IMR-90 (cell line): Measurements from ENCODE around the gene PFN1. TPM values are rescaled to one million over a fixed set of nuclear protein-coding genes. Genes with fewer than 3 reads are reported as not detected.
A peak's percentile ranks its signal among the peaks of the same experiment; 100 is the strongest.

ENCODE experiments used
- ATAC-seq: fragments of 200-7000 bp; cut with Tn5 transposase; 2 replicates; pipeline ENCODE4 v1.9.1; 2020; ENCODE audit warnings: low read depth, mild to moderate bottlenecking, moderate library complexity
- BruUV-seq: library from RNA; stranded (reverse); fragments of 400-500 nt; replicated peaks from 2 replicates; lab custom pipeline; 2021; lab: Mats Ljungman, UMichigan
- CTCF ChIA-PET: fragments of 300-600 bp; formaldehyde crosslinking; extraction: SDS; loops from one replicate; lab custom pipeline; 2021; ENCODE audit warnings: antibody characterized with exemption; lab: Yijun Ruan, JAX
- POLR2A ChIA-PET: fragments of 300-600 bp; sonication (Branson Sonifier 250); formaldehyde crosslinking; loops from one replicate; lab custom pipeline; 2022; ENCODE audit warnings: antibody characterized with exemption; ENCODE audit not compliant: unreplicated experiment; lab: Charles Lee
- DNase-seq: peaks from one replicate; pipeline ENCODE4 v3.0.0; 2013
- H2AFZ ChIP-seq: replicated peaks from 2 replicates; pipeline ENCODE3; 2013; ENCODE audit warnings: low read length, mild to moderate bottlenecking; ENCODE audit not compliant: poor library complexity
- H2AK5ac ChIP-seq: 2 replicates; pipeline ENCODE4 v1.6.1; 2013; ENCODE audit warnings: low read depth, low read length, inconsistent platforms
- H2AK9ac ChIP-seq: replicated peaks from 2 replicates; pipeline ENCODE3; 2013; ENCODE audit warnings: mild to moderate bottlenecking, low read depth, low read length, moderate library complexity; ENCODE audit not compliant: poor library complexity
- H2BK120ac ChIP-seq: 2 replicates; pipeline ENCODE4 v1.6.1; 2013; ENCODE audit warnings: low read depth, low read length, inconsistent platforms
- H2BK15ac ChIP-seq: 3 replicates; pipeline ENCODE4 v1.6.1; 2013; ENCODE audit warnings: low read depth, low read length, inconsistent platforms
- H2BK20ac ChIP-seq: 2 replicates; pipeline ENCODE4 v1.6.1; 2013; ENCODE audit warnings: low read depth, mild to moderate bottlenecking, inconsistent platforms, low read length, moderate library complexity
- H2BK5ac ChIP-seq: 2 replicates; pipeline ENCODE4 v1.6.1; 2013; ENCODE audit warnings: mild to moderate bottlenecking, low read depth, low read length, inconsistent platforms; ENCODE audit not compliant: poor library complexity, severe bottlenecking
- H3K14ac ChIP-seq: replicated peaks from 2 replicates; pipeline ENCODE4 v1.6.1; 2013; ENCODE audit warnings: low read depth, low read length, inconsistent platforms
- H3K18ac ChIP-seq: 2 replicates; pipeline ENCODE4 v1.6.1; 2013; ENCODE audit warnings: low read depth, low read length, control low read depth
- H3K23ac ChIP-seq: 2 replicates; pipeline ENCODE4 v1.6.1; 2013; ENCODE audit warnings: low read depth, low read length, inconsistent platforms
- H3K27ac ChIP-seq: 2 replicates; pipeline ENCODE4 v1.5.1; 2013; ENCODE audit warnings: mild to moderate bottlenecking, control low read depth, low read length; ENCODE audit not compliant: insufficient read depth
- H3K27me3 ChIP-seq: 2 replicates; pipeline ENCODE4 v1.6.1; 2013; ENCODE audit warnings: low read length; ENCODE audit not compliant: control insufficient read depth, insufficient read depth
- H3K36me3 ChIP-seq: 2 replicates; pipeline ENCODE4 v1.6.1; 2013; ENCODE audit warnings: low read length, mixed read lengths; ENCODE audit not compliant: control insufficient read depth, insufficient read depth
- H3K4ac ChIP-seq: 2 replicates; pipeline ENCODE4 v1.6.1; 2013; ENCODE audit warnings: low read depth, low read length, inconsistent platforms
- H3K4me1 ChIP-seq: 2 replicates; pipeline ENCODE4 v1.6.1; 2013; ENCODE audit warnings: low read length, mixed read lengths; ENCODE audit not compliant: control insufficient read depth, insufficient read depth
- H3K4me2 ChIP-seq: 2 replicates; pipeline ENCODE4 v1.6.1; 2013; ENCODE audit warnings: low read depth, mild to moderate bottlenecking, control low read depth, low read length, moderate library complexity
- H3K4me3 ChIP-seq: 2 replicates; pipeline ENCODE4 v1.5.1; 2013; ENCODE audit warnings: low read depth, mild to moderate bottlenecking, control low read depth, low read length, moderate library complexity; ENCODE audit not compliant: insufficient read depth
- H3K56ac ChIP-seq: 2 replicates; pipeline ENCODE4 v1.6.1; 2013; ENCODE audit warnings: low read length, inconsistent platforms; ENCODE audit not compliant: insufficient read depth; ENCODE audit errors: extremely low read depth
- H3K79me1 ChIP-seq, 2 experiments: 2 replicates each; pipeline ENCODE4 v1.6.1; 2013; ENCODE audit warnings: low read length in 2 of 2, inconsistent platforms in 1 of 2, low read depth in 1 of 2
- H3K9ac ChIP-seq: 2 replicates; pipeline ENCODE4 v1.6.1; 2013; ENCODE audit warnings: low read depth, low read length, control low read depth
- H3K9me1 ChIP-seq: 2 replicates; pipeline ENCODE4 v1.6.1; 2013; ENCODE audit warnings: low read length, inconsistent platforms; ENCODE audit not compliant: insufficient read depth
- H3K9me3 ChIP-seq: 2 replicates; pipeline ENCODE4 v1.6.1; 2013; ENCODE audit warnings: low read length; ENCODE audit not compliant: control insufficient read depth, insufficient read depth
- H4K20me1 ChIP-seq: 2 replicates; pipeline ENCODE4 v1.6.1; 2013; ENCODE audit warnings: low read length, inconsistent platforms; ENCODE audit not compliant: insufficient read depth
- H4K5ac ChIP-seq: 2 replicates; pipeline ENCODE4 v1.6.1; 2013; ENCODE audit warnings: mild to moderate bottlenecking, low read depth, low read length, control low read depth
- H4K8ac ChIP-seq, 2 experiments: 2 replicates each; pipeline ENCODE4 v1.6.1; 2013; ENCODE audit warnings: low read depth in 2 of 2, low read length in 2 of 2, control low read depth in 1 of 2, inconsistent platforms in 1 of 2
- H4K91ac ChIP-seq: 2 replicates; pipeline ENCODE4 v1.6.1; 2013; ENCODE audit warnings: low read depth, low read length, inconsistent platforms; ENCODE audit not compliant: insufficient read depth
- BHLHE40 ChIP-seq: fragments of 150-350 bp; IDR thresholded peaks from 2 replicates; pipeline ENCODE4 v1.6.1; 2016; ENCODE audit warnings: mild to moderate bottlenecking, low read depth, low read length
- MAZ ChIP-seq: IDR thresholded peaks from 2 replicates; pipeline ENCODE4 v1.6.1; 2012; ENCODE audit warnings: low read depth, mild to moderate bottlenecking, low read length, improper control_type of control experiment, moderate library complexity, borderline replicate concordance
- WGBS, 2 experiments: methylation state at CpG; one replicate each; pipeline versions ENCODE4 v1.1.5 to v1.1.7; 2013; ENCODE audit warnings: missing lambda C conversion rate in 2 of 2; ENCODE audit not compliant: insufficient read length in 1 of 2; ENCODE audit errors: extremely low coverage in 2 of 2; 5-methylcytosine and 5-hydroxymethylcytosine counted together
- dilution Hi-C: fragments of 300-500 bp; cut with HindIII; formaldehyde crosslinking; loops from one replicate; pipeline ENCODE4 v1.14.3; 2018; ENCODE audit warnings: low sequenced_read_pairs; ENCODE audit not compliant: unreplicated experiment
- in situ Hi-C: fragments of 300-500 bp; cut with MboI; formaldehyde crosslinking; loops from 3 replicates; pipeline ENCODE4 v1.14.3; 2019; ENCODE audit warnings: low sequenced_read_pairs, inconsistent platforms, mixed read lengths
- intact Hi-C: fragments of 100-400 bp; cut with micrococcal nuclease; formaldehyde crosslinking; loops from 2 replicates; pipeline ENCODE4 v1.10.0; 2022
- polyA plus RNA-seq, 3 experiments: library from polyadenylated mRNA; depleted of rRNA; stranded (reverse); fragments of >200 nt; gene quantifications; 2 replicates each; pipeline ENCODE4 v1.2.3, GENCODE V29; 2012; ENCODE audit warnings: low replicate concordance in 1 of 3
- total RNA-seq: library from RNA; depleted of rRNA; stranded (reverse); fragments of >200 nt; gene quantifications from 2 replicates; pipeline ENCODE4 v1.2.3, GENCODE V29; 2012
- TF ChIP-seq, protein P1 (sequence below): fragments of 150-350 bp; IDR thresholded peaks from 2 replicates; pipeline ENCODE4 v1.6.1; 2016; ENCODE audit warnings: low read depth, mild to moderate bottlenecking, low read length, moderate library complexity, borderline replicate concordance

The PFN1 gene
- total and polyA plus RNA-seq, 2 of the 4 experiments (the other 2 are of a cell fraction), result 348 to 1,671 TPM

DNA sequence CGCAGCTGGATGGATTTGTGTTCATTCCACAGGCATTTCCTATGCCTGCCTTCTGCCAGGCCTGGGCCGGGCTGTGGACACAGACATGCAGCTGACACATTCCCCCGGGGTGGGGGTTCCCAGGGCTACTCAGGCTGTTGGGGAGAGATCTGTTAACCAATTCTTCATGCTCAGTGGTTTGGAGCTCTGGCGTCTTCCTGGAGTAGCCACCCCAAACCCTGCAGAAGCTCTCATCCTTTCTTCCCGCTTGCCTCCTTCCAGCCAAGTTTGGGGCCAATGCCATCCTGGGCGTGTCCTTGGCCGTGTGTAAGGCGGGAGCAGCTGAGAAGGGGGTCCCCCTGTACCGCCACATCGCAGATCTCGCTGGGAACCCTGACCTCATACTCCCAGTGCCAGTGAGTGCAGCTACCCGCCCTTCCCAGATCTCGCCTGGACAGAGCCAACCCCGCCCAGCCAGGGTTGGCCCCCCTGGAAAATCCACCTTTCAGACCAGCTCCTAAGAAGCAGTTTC lies 5.2 kb upstream of the PFN1 start:
- Histone ChIP-seq H4K91ac (peak overlapping the region; percentile 78), H2AFZ (peak overlapping the region; percentile 84), H4K8ac (peak overlapping the region; percentile 56 to 91; a peak in 3 of 4 replicates), H3K4ac (peak overlapping the region; percentile 90), H2BK15ac (peak overlapping the region; percentile 42; the same call in 1 of the 3 replicates), H3K18ac (peak overlapping the region; percentile 28), H4K20me1 (peaks cover 2% of the 10 kb centered on the region), H3K4me2 (no peak overlapping the region), H3K14ac (peak overlapping the region; percentile 96), H3K27me3 (no peaks in the 10 kb centered on the region), H2AK9ac (peak overlapping the region; percentile 89), H3K36me3 (peaks cover 2% of the 10 kb centered on the region), H2BK120ac (peak overlapping the region; percentile 94), H3K9ac (no peak overlapping the region; the same call in 1 of the 2 replicates), H3K56ac (no peak overlapping the region), H4K5ac (peak overlapping the region; percentile 58), H2BK20ac (peak overlapping the region; percentile 82), H3K79me1 (peaks cover 12 to 27% of the 10 kb centered on the region in 2 experiments; a peak in 3 of 4 replicates), H3K9me3 (no peaks in the 10 kb centered on the region), H3K27ac (peak overlapping the region; percentile 79), H3K4me1 (peaks cover 28% of the 10 kb centered on the region), H2AK5ac (peak overlapping the region; percentile 86), H3K9me1 (peaks cover 27% of the 10 kb centered on the region; the same call in 1 of the 2 replicates), H3K4me3 (no peak overlapping the region), H2BK5ac (peak overlapping the region; percentile 88), H3K23ac (peak overlapping the region; percentile 54; the same call in 1 of the 2 replicates)
- DNase-seq (peak; percentile 76), ATAC-seq (peak; percentile 12)
- 40% methylated on average over 3 of the region's 14 CpGs; no CpG with 5 or more reads in 1 of the 2 experiments for WGBS, 2 experiments
- 0 out of 2 replicates have a peak, but pooled peaks have one; percentile 2 for TF ChIP-seq BHLHE40
- peak; percentile 82 for TF ChIP-seq MAZ
- TF ChIP-seq, protein P1, sequence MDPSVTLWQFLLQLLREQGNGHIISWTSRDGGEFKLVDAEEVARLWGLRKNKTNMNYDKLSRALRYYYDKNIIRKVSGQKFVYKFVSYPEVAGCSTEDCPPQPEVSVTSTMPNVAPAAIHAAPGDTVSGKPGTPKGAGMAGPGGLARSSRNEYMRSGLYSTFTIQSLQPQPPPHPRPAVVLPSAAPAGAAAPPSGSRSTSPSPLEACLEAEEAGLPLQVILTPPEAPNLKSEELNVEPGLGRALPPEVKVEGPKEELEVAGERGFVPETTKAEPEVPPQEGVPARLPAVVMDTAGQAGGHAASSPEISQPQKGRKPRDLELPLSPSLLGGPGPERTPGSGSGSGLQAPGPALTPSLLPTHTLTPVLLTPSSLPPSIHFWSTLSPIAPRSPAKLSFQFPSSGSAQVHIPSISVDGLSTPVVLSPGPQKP, result no peak
- in situ Hi-C loops (no loop called here), intact Hi-C loops (no loop called here), dilution Hi-C loops (no loop called here)
- CTCF ChIA-PET, result interaction anchor here (0.7 kb wide), 1 partner anchor 78 kb away, joined by 3 read pairs; no protein-coding TSS in a partner anchor
- BruUV-seq, result no TSS peak
- POLR2A ChIA-PET, result interaction anchor here (0.7 to 1.2 kb wide), 2 partner anchors 9 to 14 kb away, joined by 3 to 8 read pairs; partner anchors contain the start of gene SPAG7
